Measurements from ENCODE around the gene EPHB3.

Gene EPHB3

GRCh38 chr3:184576457-184577240 is 15.1 kb downstream of the EPHB3 start:
- DNase-seq (ENCODE audit: low spot score): no peak
- no peak for TF ChIP-seq CTCF (conservative IDR thresholded peaks at IDR 0.05; ENCODE audit: low read depth)
- POLR2A ChIA-PET (ENCODE audit: low non-redundant PET): no interaction called here
- CTCF ChIA-PET: interaction anchor here (0.6 kb wide), 1 partner anchor 16 kb away, joined by 3 read pairs; no protein-coding TSS in a partner anchor
- no peak overlapping the region; the same call in 1 of the 2 replicates for H3K27ac ChIP-seq

GRCh38 chr3:184577546-184577945 is 16.0 kb downstream of the EPHB3 start:
- no peak overlapping the region; the same call in 1 of the 2 replicates for H3K27ac ChIP-seq
- POLR2A ChIA-PET (ENCODE audit: low non-redundant PET): no interaction called here
- TF ChIP-seq CTCF (conservative IDR thresholded peaks at IDR 0.05; ENCODE audit: low read depth): no peak
- no peak for DNase-seq (ENCODE audit: low spot score)
- CTCF ChIA-PET: no interaction called here

- CTCF ChIA-PET: no interaction called here
- POLR2A ChIA-PET (ENCODE audit: low non-redundant PET): no interaction called here
- peak overlapping the region; percentile 46 for H3K27ac ChIP-seq
- DNase-seq (ENCODE audit: low spot score): no peak
- no peak for TF ChIP-seq CTCF (conservative IDR thresholded peaks at IDR 0.05; ENCODE audit: low read depth)
Measured at GRCh38 chr3:184578218-184578617, 16.6 kb downstream of the EPHB3 start.

GRCh38 chr3:184578822-184579221 is 17.2 kb downstream of the EPHB3 start:
- CTCF ChIA-PET: interaction anchor here (0.6 kb wide), 1 partner anchor 12 kb away, joined by 4 read pairs; no protein-coding TSS in a partner anchor
- POLR2A ChIA-PET (ENCODE audit: low non-redundant PET): no interaction called here
- H3K27ac ChIP-seq: peak overlapping the region; percentile 46
- no peak for DNase-seq (ENCODE audit: low spot score)
- no peak for TF ChIP-seq CTCF (conservative IDR thresholded peaks at IDR 0.05; ENCODE audit: low read depth)

- H3K27ac ChIP-seq: peak overlapping the region; percentile 46
- CTCF ChIA-PET: interaction anchor here (0.6 kb wide), 2 partner anchors 132 to 169 kb away, joined by 3 to 5 read pairs; no protein-coding TSS in a partner anchor
- POLR2A ChIA-PET (ENCODE audit: low non-redundant PET): no interaction called here
- no peak for TF ChIP-seq CTCF (conservative IDR thresholded peaks at IDR 0.05; ENCODE audit: low read depth)
- DNase-seq (ENCODE audit: low spot score): no peak
Measured at GRCh38 chr3:184579513-184579912, 17.9 kb downstream of the EPHB3 start.

- no peak for DNase-seq (ENCODE audit: low spot score)
- no peak for TF ChIP-seq CTCF (conservative IDR thresholded peaks at IDR 0.05; ENCODE audit: low read depth)
- POLR2A ChIA-PET (ENCODE audit: low non-redundant PET): no interaction called here
- H3K27ac ChIP-seq: no peak overlapping the region
- CTCF ChIA-PET: interaction anchor here (0.6 kb wide), 1 partner anchor 131 kb away, joined by 3 read pairs; no protein-coding TSS in a partner anchor
Measured at GRCh38 chr3:184580376-184580775, 18.8 kb downstream of the EPHB3 start.

All from RWPE1 (cell line).